Neural crest cell (in vitro differentiated cells): ENCODE results near the gene CAV3. TPM values are rescaled to one million over a fixed set of nuclear protein-coding genes. Genes with fewer than 3 reads are reported as not detected.

Source experiments
- DNase-seq: peaks from one replicate; pipeline ENCODE4 v3.0.0; 2021; ENCODE audit warnings: low read depth, mixed read lengths, low spot score
- H3K27ac Mint-ChIP-seq: one replicate; pipeline ENCODE4 v1.8.0; 2021; ENCODE audit warnings: mild to moderate bottlenecking, mixed read lengths; ENCODE audit not compliant: unreplicated experiment
- H3K27me3 Mint-ChIP-seq: 2 replicates; pipeline ENCODE4 v1.8.0; 2021; ENCODE audit warnings: low read depth, mild to moderate bottlenecking, mixed read lengths
- H3K36me3 Mint-ChIP-seq: 2 replicates; pipeline ENCODE4 v1.8.0; 2021; ENCODE audit warnings: low read depth, mild to moderate bottlenecking, mixed read lengths
- H3K4me1 Mint-ChIP-seq: 2 replicates; pipeline ENCODE4 v1.8.0; 2021; ENCODE audit warnings: mixed read lengths
- H3K4me3 Mint-ChIP-seq: one replicate; pipeline ENCODE4 v1.8.0; 2021; ENCODE audit warnings: mild to moderate bottlenecking, mixed read lengths
- H3K9me3 Mint-ChIP-seq: 2 replicates; pipeline ENCODE4 v1.8.0; 2021; ENCODE audit warnings: mixed read lengths
- CTCF ChIP-seq: fragments of 200-600 bp; sonication (generic); conservative IDR thresholded peaks from 2 replicates; pipeline ENCODE4 v1.5.0; 2021; ENCODE audit warnings: antibody characterized with exemption, mild to moderate bottlenecking
- total RNA-seq: library from RNA; stranded (reverse); gene quantifications from 2 replicates; pipeline ENCODE4 v1.2.1, GENCODE V29; 2021

The CAV3 gene
- total RNA-seq, 1 donor from 2014 or later = not detected

- peaks cover 27% of the 10 kb centered on the region for H3K27me3 Mint-ChIP-seq
- H3K36me3 Mint-ChIP-seq = no peaks in the 10 kb centered on the region
- no peak for DNase-seq
Measured at GRCh38 chr3:8764528-8764927, 30.9 kb downstream of the CAV3 start.

GRCh38 chr3:8765528-8765927 is 31.9 kb downstream of the CAV3 start:
- H3K27ac Mint-ChIP-seq = no peak overlapping the region
- H3K36me3 Mint-ChIP-seq = no peaks in the 10 kb centered on the region
- DNase-seq = no peak
- TF ChIP-seq CTCF = no peak
- peaks cover 31% of the 10 kb centered on the region for H3K4me1 Mint-ChIP-seq
- H3K9me3 Mint-ChIP-seq = no peaks in the 10 kb centered on the region
- peaks cover 34% of the 10 kb centered on the region for H3K27me3 Mint-ChIP-seq
- no peak overlapping the region for H3K4me3 Mint-ChIP-seq

More at GRCh38 chr3:8764528-8764927, 30.9 kb downstream of the CAV3 start:
- Mint-ChIP-seq H3K27ac (no peak overlapping the region), H3K4me3 (no peak overlapping the region), H3K9me3 (no peaks in the 10 kb centered on the region), H3K4me1 (peaks cover 27% of the 10 kb centered on the region)
- TF ChIP-seq CTCF = no peak

- Mint-ChIP-seq H3K4me1 (peaks cover 35% of the 10 kb centered on the region), H3K4me3 (no peak overlapping the region), H3K36me3 (no peaks in the 10 kb centered on the region), H3K27me3 (peaks cover 35% of the 10 kb centered on the region), H3K27ac (no peak overlapping the region), H3K9me3 (no peaks in the 10 kb centered on the region)
- no peak for DNase-seq
- no peak for TF ChIP-seq CTCF
Measured at GRCh38 chr3:8766148-8766547, 32.5 kb downstream of the CAV3 start.

GRCh38 chr3:8767256-8767666 is 33.7 kb downstream of the CAV3 start:
- no peak overlapping the region for H3K27ac Mint-ChIP-seq

GRCh38 chr3:8767667-8768363 is 34.2 kb downstream of the CAV3 start:
- Mint-ChIP-seq H3K9me3 (no peaks in the 10 kb centered on the region), H3K4me1 (peaks cover 37% of the 10 kb centered on the region), H3K4me3 (peak overlapping the region; percentile 74), H3K36me3 (peaks cover 2% of the 10 kb centered on the region), H3K27ac (no peak overlapping the region), H3K27me3 (peaks cover 37% of the 10 kb centered on the region)
- DNase-seq = no peak
- no peak for TF ChIP-seq CTCF

More at GRCh38 chr3:8767256-8767666, 33.7 kb downstream of the CAV3 start:
- H3K9me3 Mint-ChIP-seq = no peaks in the 10 kb centered on the region
- H3K4me1 Mint-ChIP-seq = peaks cover 38% of the 10 kb centered on the region
- peaks cover 37% of the 10 kb centered on the region for H3K27me3 Mint-ChIP-seq
- DNase-seq = no peak
- no peak overlapping the region for H3K4me3 Mint-ChIP-seq
- TF ChIP-seq CTCF = no peak
- H3K36me3 Mint-ChIP-seq = peaks cover 2% of the 10 kb centered on the region
